ENCODE measurements around the gene SPEF1. TPM values are rescaled to one million over a fixed set of nuclear protein-coding genes. Genes with fewer than 3 reads are reported as not detected.

The SPEF1 gene
- total RNA-seq, 1 donor from 2014 or later = 0.54 TPM

DNA sequence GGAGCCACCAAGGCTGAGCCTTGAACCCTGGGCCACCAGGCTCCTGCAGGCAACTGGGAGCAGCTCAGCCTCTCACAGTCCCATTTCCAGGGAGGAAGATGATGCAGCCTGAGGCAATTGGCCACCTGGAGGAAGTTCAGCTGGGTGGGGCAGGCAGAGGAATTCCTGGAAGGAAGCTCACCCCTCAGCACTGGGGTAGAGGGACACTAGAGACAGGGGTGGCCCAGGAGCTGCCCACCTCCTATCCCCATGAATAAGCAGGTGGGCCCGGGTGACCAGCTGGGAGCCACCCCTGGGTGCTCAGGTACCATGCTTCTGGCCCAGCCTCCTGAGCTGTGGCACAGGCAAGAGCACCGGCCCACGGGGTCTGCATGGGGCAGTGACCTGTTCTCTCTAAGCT is 52.4 kb downstream of the SPEF1 start:
- TF ChIP-seq, protein P1, sequence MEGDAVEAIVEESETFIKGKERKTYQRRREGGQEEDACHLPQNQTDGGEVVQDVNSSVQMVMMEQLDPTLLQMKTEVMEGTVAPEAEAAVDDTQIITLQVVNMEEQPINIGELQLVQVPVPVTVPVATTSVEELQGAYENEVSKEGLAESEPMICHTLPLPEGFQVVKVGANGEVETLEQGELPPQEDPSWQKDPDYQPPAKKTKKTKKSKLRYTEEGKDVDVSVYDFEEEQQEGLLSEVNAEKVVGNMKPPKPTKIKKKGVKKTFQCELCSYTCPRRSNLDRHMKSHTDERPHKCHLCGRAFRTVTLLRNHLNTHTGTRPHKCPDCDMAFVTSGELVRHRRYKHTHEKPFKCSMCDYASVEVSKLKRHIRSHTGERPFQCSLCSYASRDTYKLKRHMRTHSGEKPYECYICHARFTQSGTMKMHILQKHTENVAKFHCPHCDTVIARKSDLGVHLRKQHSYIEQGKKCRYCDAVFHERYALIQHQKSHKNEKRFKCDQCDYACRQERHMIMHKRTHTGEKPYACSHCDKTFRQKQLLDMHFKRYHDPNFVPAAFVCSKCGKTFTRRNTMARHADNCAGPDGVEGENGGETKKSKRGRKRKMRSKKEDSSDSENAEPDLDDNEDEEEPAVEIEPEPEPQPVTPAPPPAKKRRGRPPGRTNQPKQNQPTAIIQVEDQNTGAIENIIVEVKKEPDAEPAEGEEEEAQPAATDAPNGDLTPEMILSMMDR (conservative IDR thresholded peaks at IDR 0.05) = no peak
- no peaks in the 10 kb centered on the region for H3K9me3 Mint-ChIP-seq
- no peak overlapping the region for H3K4me3 Mint-ChIP-seq
- H3K27ac Mint-ChIP-seq (ENCODE audit: unreplicated experiment) = no peak overlapping the region
- peaks cover 15% of the 10 kb centered on the region for H3K4me1 Mint-ChIP-seq
- H3K27me3 Mint-ChIP-seq (ENCODE audit: low read depth) = peaks cover 40% of the 10 kb centered on the region
- DNase-seq (ENCODE audit: low read depth, low spot score) = no peak
- H3K36me3 Mint-ChIP-seq (ENCODE audit: low read depth) = no peaks in the 10 kb centered on the region

DNA sequence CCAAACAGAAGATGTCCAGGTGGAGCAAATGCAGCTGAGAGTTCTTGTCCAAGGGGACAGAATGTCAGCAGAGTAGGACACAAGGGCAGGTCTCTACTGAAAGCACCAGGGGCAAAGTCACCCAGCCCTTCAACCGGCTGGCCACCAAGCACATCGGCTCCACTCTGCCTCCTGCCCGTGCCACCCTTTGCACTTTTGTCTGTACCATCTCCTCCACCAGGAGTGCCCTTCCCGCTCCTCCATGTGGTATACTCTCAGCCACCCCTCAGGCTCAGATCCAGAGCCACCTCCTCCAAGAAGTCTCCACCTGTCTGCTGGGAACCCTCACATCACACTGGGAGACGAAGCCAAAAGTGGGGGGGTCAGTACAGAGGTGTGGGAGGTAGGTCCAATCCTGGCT is 52.9 kb downstream of the SPEF1 start:
- H3K27ac Mint-ChIP-seq (ENCODE audit: unreplicated experiment) = no peak overlapping the region
- TF ChIP-seq, protein P1 (conservative IDR thresholded peaks at IDR 0.05) = no peak
- DNase-seq (ENCODE audit: low read depth, low spot score) = no peak
- peaks cover 15% of the 10 kb centered on the region for H3K4me1 Mint-ChIP-seq
- H3K27me3 Mint-ChIP-seq (ENCODE audit: low read depth) = peaks cover 40% of the 10 kb centered on the region
- H3K36me3 Mint-ChIP-seq (ENCODE audit: low read depth) = no peaks in the 10 kb centered on the region
- H3K9me3 Mint-ChIP-seq = no peaks in the 10 kb centered on the region
- H3K4me3 Mint-ChIP-seq = no peak overlapping the region

Other genes with a start within 250 kb of the SPEF1 start
- not detected in 2 replicates for gene GFRA4, start 118.0 kb downstream of the SPEF1 start, total RNA-seq
- gene ADAM33, start 99.4 kb downstream of the SPEF1 start, total RNA-seq = 3.0 and 3.2 TPM in 2 replicates
- not detected in 2 replicates for gene SIGLEC1, start 68.8 kb downstream of the SPEF1 start, total RNA-seq
- gene HSPA12B, start 48.8 kb downstream of the SPEF1 start, total RNA-seq = 1.1 and 1.3 TPM in 2 replicates
- 86.0 and 93.0 TPM in 2 replicates for gene ADISSP, start 13.7 kb downstream of the SPEF1 start, total RNA-seq
- gene CENPB, start 5.3 kb upstream of the SPEF1 start, total RNA-seq = 82.1 and 83.6 TPM in 2 replicates
- gene CDC25B, start 14.9 kb upstream of the SPEF1 start, total RNA-seq = 46.5 and 47.5 TPM in 2 replicates
- 9.3 and 12.8 TPM in 2 replicates for gene AP5S1, start 39.1 kb upstream of the SPEF1 start, total RNA-seq
- gene MAVS, start 65.4 kb upstream of the SPEF1 start, total RNA-seq = 37.2 and 38.3 TPM in 2 replicates
- 65.4 and 66.9 TPM in 2 replicates for gene PANK2, start 107.9 kb upstream of the SPEF1 start, total RNA-seq
- gene RNF24, start 234.1 kb upstream of the SPEF1 start, total RNA-seq = 34.9 and 35.1 TPM in 2 replicates

All from neural crest cell (in vitro differentiated cells).